ENCODE results near the gene TFB2M. TPM values are rescaled to one million over a fixed set of nuclear protein-coding genes. Genes with fewer than 3 reads are reported as not detected.

The TFB2M gene
- total RNA-seq, 1 donor from 2014 or later = 17.3 TPM

DNA sequence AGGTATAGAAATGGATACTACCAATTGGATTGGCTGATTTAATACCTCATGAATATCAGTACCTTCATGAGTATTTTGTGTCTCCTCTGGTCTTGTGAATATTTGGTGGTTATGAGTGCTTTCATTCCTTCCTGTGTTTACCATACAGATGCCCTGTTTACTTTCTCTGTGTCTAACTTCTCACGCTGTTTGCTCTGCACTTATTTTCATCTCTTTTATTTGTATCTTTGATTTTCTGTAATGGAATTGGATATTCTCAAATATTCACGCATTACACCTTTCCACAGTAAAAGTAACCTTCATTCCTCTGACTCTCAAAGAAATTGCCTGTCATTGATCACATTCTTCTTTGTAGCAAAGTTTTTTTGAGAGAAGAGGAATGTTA is 17.0 kb upstream of the TFB2M start:
- Histone ChIP-seq H3K4me3 (ENCODE audit: insufficient read depth, low read depth, low read length) (no peak overlapping the region), H3K27ac (ENCODE audit: low read depth, low read length) (no peak overlapping the region), H3K27me3 (ENCODE audit: insufficient read depth, low read length) (no peaks in the 10 kb centered on the region), H3K9me3 (ENCODE audit: insufficient read depth, low read depth, low read length) (no peaks in the 10 kb centered on the region), H4K20me1 (ENCODE audit: insufficient read depth, low read length) (peaks cover 3% of the 10 kb centered on the region), H3K9ac (ENCODE audit: low read length) (no peak overlapping the region), H3K4me1 (ENCODE audit: insufficient read depth, low read length) (peaks cover 10% of the 10 kb centered on the region), H3K36me3 (ENCODE audit: insufficient read depth, low read length) (peaks cover 5% of the 10 kb centered on the region), H3K4me2 (ENCODE audit: low read length) (no peak overlapping the region), H2AFZ (ENCODE audit: low read depth, low read length) (no peak overlapping the region), H3K79me2 (ENCODE audit: insufficient read depth, low read length) (peaks cover 60% of the 10 kb centered on the region)
- Mint-ChIP-seq H3K9me3 (ENCODE audit: unreplicated experiment) (no peaks in the 10 kb centered on the region), H3K4me3 (ENCODE audit: unreplicated experiment) (no peak overlapping the region), H3K36me3 (ENCODE audit: low read depth, unreplicated experiment) (peaks cover 7% of the 10 kb centered on the region), H3K27me3 (ENCODE audit: low read depth, unreplicated experiment) (no peaks in the 10 kb centered on the region), H3K27ac (ENCODE audit: unreplicated experiment) (no peak overlapping the region), H3K4me1 (ENCODE audit: low read depth, unreplicated experiment) (peaks cover 9% of the 10 kb centered on the region)
- DNase-seq (ENCODE audit: low read depth) = no peak
- FAIRE-seq = no peak
- no peak for TF ChIP-seq EZH2 (IDR thresholded peaks at IDR 0.05; ENCODE audit: insufficient read depth, low read length)
- TF ChIP-seq, protein P1, sequence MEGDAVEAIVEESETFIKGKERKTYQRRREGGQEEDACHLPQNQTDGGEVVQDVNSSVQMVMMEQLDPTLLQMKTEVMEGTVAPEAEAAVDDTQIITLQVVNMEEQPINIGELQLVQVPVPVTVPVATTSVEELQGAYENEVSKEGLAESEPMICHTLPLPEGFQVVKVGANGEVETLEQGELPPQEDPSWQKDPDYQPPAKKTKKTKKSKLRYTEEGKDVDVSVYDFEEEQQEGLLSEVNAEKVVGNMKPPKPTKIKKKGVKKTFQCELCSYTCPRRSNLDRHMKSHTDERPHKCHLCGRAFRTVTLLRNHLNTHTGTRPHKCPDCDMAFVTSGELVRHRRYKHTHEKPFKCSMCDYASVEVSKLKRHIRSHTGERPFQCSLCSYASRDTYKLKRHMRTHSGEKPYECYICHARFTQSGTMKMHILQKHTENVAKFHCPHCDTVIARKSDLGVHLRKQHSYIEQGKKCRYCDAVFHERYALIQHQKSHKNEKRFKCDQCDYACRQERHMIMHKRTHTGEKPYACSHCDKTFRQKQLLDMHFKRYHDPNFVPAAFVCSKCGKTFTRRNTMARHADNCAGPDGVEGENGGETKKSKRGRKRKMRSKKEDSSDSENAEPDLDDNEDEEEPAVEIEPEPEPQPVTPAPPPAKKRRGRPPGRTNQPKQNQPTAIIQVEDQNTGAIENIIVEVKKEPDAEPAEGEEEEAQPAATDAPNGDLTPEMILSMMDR (IDR thresholded peaks at IDR 0.05; ENCODE audit: insufficient read depth, low read depth, low read length) = no peak

DNA sequence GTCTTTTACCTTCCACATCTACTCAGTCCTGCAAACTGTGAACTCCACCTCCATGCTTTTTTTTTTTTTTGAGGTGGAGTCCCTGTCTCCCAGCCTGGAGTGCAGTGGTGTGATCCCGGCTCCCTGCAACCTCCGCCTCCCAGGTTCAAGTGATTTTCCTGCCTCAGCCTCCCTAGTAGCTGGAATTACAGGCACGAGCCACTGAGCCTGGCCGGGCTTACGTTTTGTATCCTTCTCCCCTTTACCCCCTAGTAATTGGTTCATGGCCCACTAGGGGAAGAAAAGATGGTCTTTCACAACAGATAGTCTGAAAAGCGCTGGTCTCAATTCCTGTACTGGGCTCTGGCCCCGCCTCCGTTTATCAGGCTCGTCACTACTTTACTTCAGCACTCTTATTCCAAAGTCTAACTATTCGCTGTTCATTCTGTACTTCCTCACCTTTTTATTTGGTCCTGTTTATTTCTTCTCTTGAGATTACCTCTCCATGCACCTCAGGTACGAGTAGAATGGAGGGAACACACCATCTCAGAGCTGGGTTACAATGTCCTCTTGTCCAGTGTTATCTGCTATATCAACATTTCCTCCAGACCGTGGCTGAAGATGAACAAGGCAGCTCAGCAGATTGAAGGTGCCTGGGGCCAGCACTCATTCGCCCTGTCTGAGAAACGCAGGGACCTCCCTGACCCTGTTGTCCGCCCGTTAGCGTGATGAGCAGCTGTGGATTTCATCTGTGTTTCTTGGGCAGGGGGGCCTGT is 16.4 kb upstream of the TFB2M start:
- H3K4me2 ChIP-seq (ENCODE audit: low read length) = no peak overlapping the region

More for the DNA sequence above, 16.4 kb upstream of the TFB2M start:
- Mint-ChIP-seq H3K27me3 (ENCODE audit: low read depth, unreplicated experiment) (no peaks in the 10 kb centered on the region), H3K4me3 (ENCODE audit: unreplicated experiment) (no peak overlapping the region), H3K9me3 (ENCODE audit: unreplicated experiment) (no peaks in the 10 kb centered on the region), H3K27ac (ENCODE audit: unreplicated experiment) (no peak overlapping the region), H3K36me3 (ENCODE audit: low read depth, unreplicated experiment) (peaks cover 7% of the 10 kb centered on the region), H3K4me1 (ENCODE audit: low read depth, unreplicated experiment) (peaks cover 12% of the 10 kb centered on the region)
- H3K4me1 ChIP-seq (ENCODE audit: insufficient read depth, low read length) = peaks cover 5% of the 10 kb centered on the region
- H3K4me3 ChIP-seq (ENCODE audit: insufficient read depth, low read depth, low read length) = no peak overlapping the region
- DNase-seq (ENCODE audit: low read depth) = no peak
- H4K20me1 ChIP-seq (ENCODE audit: insufficient read depth, low read length) = peaks cover 3% of the 10 kb centered on the region
- no peak overlapping the region for H3K27ac ChIP-seq (ENCODE audit: low read depth, low read length)
- no peak for FAIRE-seq
- H3K79me2 ChIP-seq (ENCODE audit: insufficient read depth, low read length) = peaks cover 65% of the 10 kb centered on the region
- H3K27me3 ChIP-seq (ENCODE audit: insufficient read depth, low read length) = no peaks in the 10 kb centered on the region
- H3K36me3 ChIP-seq (ENCODE audit: insufficient read depth, low read length) = peaks cover 5% of the 10 kb centered on the region
- TF ChIP-seq, protein P1 (IDR thresholded peaks at IDR 0.05; ENCODE audit: insufficient read depth, low read depth, low read length) = no peak
- TF ChIP-seq EZH2 (IDR thresholded peaks at IDR 0.05; ENCODE audit: insufficient read depth, low read length) = no peak
- no peak overlapping the region for H2AFZ ChIP-seq (ENCODE audit: low read depth, low read length)
- no peaks in the 10 kb centered on the region for H3K9me3 ChIP-seq (ENCODE audit: insufficient read depth, low read depth, low read length)
- H3K9ac ChIP-seq (ENCODE audit: low read length) = no peak overlapping the region
